Occipital lobe (tissue), 2 donors: ENCODE measurements around the gene ZNF69. TPM values are rescaled to one million over a fixed set of nuclear protein-coding genes. Genes with fewer than 3 reads are reported as not detected.
A peak's percentile ranks its signal among the peaks of the same experiment; 100 is the strongest.
"Not testable (repeated sequence)": the region's sequence is repeated elsewhere in the genome, so short reads cannot be mapped to it uniquely, and the experiment has no call there.

Experiments used
- DNase-seq: peaks from one replicate; lab custom pipeline; 2025; lab: John Stamatoyannopoulos, UW
- total RNA-seq: library from RNA; depleted of rRNA; stranded (reverse); fragments of >200 nt; gene quantifications from one replicate; pipeline ENCODE4 v1.2.3, GENCODE V29; 2014

Gene ZNF69
- total RNA-seq, 1 donor from 2014 or later: 20.4 TPM

- DNase-seq: no peak
Observed at GRCh38 chr19:11894851-11895250, 7.3 kb downstream of the ZNF69 start.

- no peak for DNase-seq
Observed at GRCh38 chr19:11902228-11902627, 14.6 kb downstream of the ZNF69 start.

GRCh38 chr19:11905928-11906327 is 18.3 kb downstream of the ZNF69 start:
- no peak for DNase-seq

- DNase-seq: not testable (repeated sequence)
Observed at GRCh38 chr19:11911937-11912336, 24.4 kb downstream of the ZNF69 start.

GRCh38 chr19:11914417-11915051 is 27.0 kb downstream of the ZNF69 start:
- DNase-seq: not testable (repeated sequence)

GRCh38 chr19:11921852-11922495 is 34.4 kb downstream of the ZNF69 start:
- no peak for DNase-seq

GRCh38 chr19:11924886-11925650 is 37.5 kb downstream of the ZNF69 start, which contains the start of gene ZNF700:
ZNF700 (plus strand) TSS chr19:11925107; CDS start chr19:11925211, 104 bp downstream.
- peak; percentile 91 for DNase-seq

- DNase-seq: not testable (repeated sequence)
Observed at GRCh38 chr19:11925651-11926187, 38.1 kb downstream of the ZNF69 start.

GRCh38 chr19:11927227-11927626 is 39.6 kb downstream of the ZNF69 start:
- no peak for DNase-seq

GRCh38 chr19:11931051-11931450 is 43.5 kb downstream of the ZNF69 start:
- DNase-seq: no peak

- no peak for DNase-seq
Observed at GRCh38 chr19:11931513-11931912, 43.9 kb downstream of the ZNF69 start.

- DNase-seq: not testable (repeated sequence)
Observed at GRCh38 chr19:11935829-11936228, 48.2 kb downstream of the ZNF69 start.

GRCh38 chr19:11938383-11938782 is 50.8 kb downstream of the ZNF69 start:
- not testable (repeated sequence) for DNase-seq

GRCh38 chr19:11941361-11941887 is 53.8 kb downstream of the ZNF69 start:
- not testable (repeated sequence) for DNase-seq

GRCh38 chr19:11942008-11942842 is 54.6 kb downstream of the ZNF69 start:
- no peak for DNase-seq

- no peak for DNase-seq
Observed at GRCh38 chr19:11942843-11943108, 55.2 kb downstream of the ZNF69 start.

- DNase-seq: no peak
Observed at GRCh38 chr19:11944656-11945055, 57.1 kb downstream of the ZNF69 start.

GRCh38 chr19:11948646-11949045 is 61.1 kb downstream of the ZNF69 start:
- DNase-seq: no peak

- no peak for DNase-seq
Observed at GRCh38 chr19:11949201-11949600, 61.6 kb downstream of the ZNF69 start.

- DNase-seq: not testable (repeated sequence)
Observed at GRCh38 chr19:11949614-11950080, 62.1 kb downstream of the ZNF69 start.

GRCh38 chr19:11950312-11950711 is 62.7 kb downstream of the ZNF69 start:
- no peak for DNase-seq
